Loucy (cell line): Measurements from ENCODE around the gene EFNB1.

Experiments
- H2AFZ ChIP-seq: fragments of 200-600 bp; sonication (generic); 2 replicates; pipeline ENCODE4 v1.6.0; 2016; ENCODE audit warnings: antibody characterized with exemption, mild to moderate bottlenecking, low read length, moderate library complexity
- H3F3A ChIP-seq: fragments of 200-600 bp; 2 replicates; pipeline ENCODE4 v1.6.0; 2016; ENCODE audit warnings: antibody characterized with exemption, low read depth, mild to moderate bottlenecking
- H3K27me3 ChIP-seq: fragments of 200-600 bp; sonication (generic); 2 replicates; pipeline ENCODE4 v1.6.1; 2014; ENCODE audit warnings: low read length, mild to moderate bottlenecking; ENCODE audit not compliant: insufficient read depth, poor library complexity, severe bottlenecking
- H3K36me3 ChIP-seq: fragments of 200-600 bp; sonication (generic); 2 replicates; pipeline ENCODE4 v1.6.1; 2016; ENCODE audit warnings: low read length; ENCODE audit not compliant: insufficient read depth
- H3K4me1 ChIP-seq: fragments of 200-600 bp; sonication (generic); 2 replicates; pipeline ENCODE4 v1.5.1; 2014; ENCODE audit warnings: low read length, mild to moderate bottlenecking; ENCODE audit not compliant: insufficient read depth, poor library complexity, severe bottlenecking
- H3K4me2 ChIP-seq: fragments of 200-600 bp; sonication (generic); 2 replicates; pipeline ENCODE4 v1.6.0; 2014; ENCODE audit warnings: antibody characterized with exemption, low read length, low read depth, mild to moderate bottlenecking; ENCODE audit not compliant: poor library complexity, severe bottlenecking
- H3K4me3 ChIP-seq: fragments of 200-600 bp; sonication (generic); 2 replicates; pipeline ENCODE4 v1.5.1; 2014; ENCODE audit warnings: low read length, mild to moderate bottlenecking, mixed read lengths; ENCODE audit not compliant: poor library complexity, severe bottlenecking
- H3K79me2 ChIP-seq: fragments of 200-600 bp; sonication (generic); 2 replicates; pipeline ENCODE4 v1.6.1; 2014; ENCODE audit warnings: low read length; ENCODE audit not compliant: insufficient read depth
- H3K9ac ChIP-seq: fragments of 200-600 bp; sonication (generic); 2 replicates; pipeline ENCODE4 v1.6.0; 2014; ENCODE audit warnings: mild to moderate bottlenecking, low read depth, low read length, moderate library complexity; ENCODE audit not compliant: poor library complexity, severe bottlenecking
- H3K9me2 ChIP-seq: fragments of 200-600 bp; sonication (generic); replicated peaks from 2 replicates; pipeline ENCODE4 v1.6.1; 2016; ENCODE audit warnings: low read depth, low read length, mixed read lengths
- H3K9me3 ChIP-seq: fragments of 200-600 bp; sonication (generic); 2 replicates; pipeline ENCODE4 v1.6.1; 2014; ENCODE audit warnings: mild to moderate bottlenecking, antibody characterized with exemption, low read length, low read depth; ENCODE audit not compliant: insufficient read depth
- H4K20me1 ChIP-seq: fragments of 200-600 bp; sonication (generic); 2 replicates; pipeline ENCODE4 v1.6.0; 2014; ENCODE audit warnings: antibody characterized with exemption, low read length, mild to moderate bottlenecking; ENCODE audit not compliant: insufficient read depth, poor library complexity, severe bottlenecking
- CTCF ChIP-seq: fragments of 200-600 bp; sonication (generic); conservative IDR thresholded peaks from 2 replicates; pipeline ENCODE4 v1.5.1; 2014; ENCODE audit warnings: mild to moderate bottlenecking, antibody characterized with exemption, low read length
- EZH2phosphoT487 ChIP-seq: fragments of 200-600 bp; IDR thresholded peaks from 2 replicates; pipeline ENCODE4 v1.6.1; 2018; ENCODE audit warnings: antibody characterized with exemption, mild to moderate bottlenecking, moderate library complexity, borderline replicate concordance

The EFNB1 gene

GRCh38 chrX:68842351-68842750 is 13.5 kb downstream of the EFNB1 start:
- H3K9ac ChIP-seq: no peak overlapping the region
- no peak overlapping the region for H3K4me3 ChIP-seq
- no peaks in the 10 kb centered on the region for H3F3A ChIP-seq
- no peaks in the 10 kb centered on the region for H3K27me3 ChIP-seq
- no peak overlapping the region for H2AFZ ChIP-seq
- TF ChIP-seq EZH2phosphoT487: no peak
- TF ChIP-seq CTCF: no peak
- H3K4me1 ChIP-seq: no peaks in the 10 kb centered on the region
- H3K4me2 ChIP-seq: no peak overlapping the region
- H3K9me3 ChIP-seq: no peaks in the 10 kb centered on the region
- no peaks in the 10 kb centered on the region for H4K20me1 ChIP-seq
- no peaks in the 10 kb centered on the region for H3K79me2 ChIP-seq
- no peaks in the 10 kb centered on the region for H3K36me3 ChIP-seq
- H3K9me2 ChIP-seq: no peaks in the 10 kb centered on the region

GRCh38 chrX:68842781-68843581 is 14.2 kb downstream of the EFNB1 start:
- TF ChIP-seq EZH2phosphoT487: no peak
- TF ChIP-seq CTCF: no peak
- Histone ChIP-seq H4K20me1 (no peaks in the 10 kb centered on the region), H3K4me1 (no peaks in the 10 kb centered on the region), H3K9ac (no peak overlapping the region), H3K9me3 (no peaks in the 10 kb centered on the region), H3K27me3 (no peaks in the 10 kb centered on the region), H2AFZ (no peak overlapping the region), H3K4me2 (no peak overlapping the region), H3F3A (no peaks in the 10 kb centered on the region), H3K9me2 (no peaks in the 10 kb centered on the region), H3K4me3 (no peak overlapping the region), H3K79me2 (no peaks in the 10 kb centered on the region), H3K36me3 (no peaks in the 10 kb centered on the region)

GRCh38 chrX:68843992-68844391 is 15.2 kb downstream of the EFNB1 start:
- Histone ChIP-seq H3K27me3 (no peaks in the 10 kb centered on the region), H2AFZ (no peak overlapping the region), H3K4me2 (no peak overlapping the region), H3K4me1 (no peaks in the 10 kb centered on the region), H3K79me2 (no peaks in the 10 kb centered on the region), H3F3A (no peaks in the 10 kb centered on the region), H3K9ac (no peak overlapping the region), H4K20me1 (no peaks in the 10 kb centered on the region), H3K4me3 (no peak overlapping the region), H3K9me3 (no peaks in the 10 kb centered on the region), H3K9me2 (no peaks in the 10 kb centered on the region), H3K36me3 (no peaks in the 10 kb centered on the region)
- TF ChIP-seq CTCF (no peak), EZH2phosphoT487 (no peak)
